ENCODE data around the gene CFAP68. TPM values are rescaled to one million over a fixed set of nuclear protein-coding genes. Genes with fewer than 3 reads are reported as not detected.

CFAP68 gene
- total RNA-seq, 1 donor from 2014 or later: 14.5 TPM

DNA sequence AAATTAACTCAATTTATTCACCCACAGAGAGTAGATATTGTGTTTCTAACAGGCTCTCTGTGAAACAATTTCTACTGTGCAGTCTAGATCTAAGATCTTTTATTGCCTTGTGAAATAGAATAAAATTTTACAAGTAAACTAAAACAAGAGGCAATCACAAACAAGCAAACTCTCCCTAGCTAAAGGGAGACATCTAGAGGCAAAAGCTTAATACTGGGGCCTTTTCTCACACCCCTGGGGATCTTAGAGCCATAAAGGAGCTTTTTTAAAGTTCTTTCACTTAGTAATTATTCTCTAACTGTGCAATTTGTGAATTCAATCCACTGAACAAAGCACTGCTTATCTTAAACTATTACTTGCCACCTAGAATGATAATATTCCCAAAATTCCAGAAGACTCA lies 27.7 kb upstream of the CFAP68 start:
- TF ChIP-seq, protein P1, sequence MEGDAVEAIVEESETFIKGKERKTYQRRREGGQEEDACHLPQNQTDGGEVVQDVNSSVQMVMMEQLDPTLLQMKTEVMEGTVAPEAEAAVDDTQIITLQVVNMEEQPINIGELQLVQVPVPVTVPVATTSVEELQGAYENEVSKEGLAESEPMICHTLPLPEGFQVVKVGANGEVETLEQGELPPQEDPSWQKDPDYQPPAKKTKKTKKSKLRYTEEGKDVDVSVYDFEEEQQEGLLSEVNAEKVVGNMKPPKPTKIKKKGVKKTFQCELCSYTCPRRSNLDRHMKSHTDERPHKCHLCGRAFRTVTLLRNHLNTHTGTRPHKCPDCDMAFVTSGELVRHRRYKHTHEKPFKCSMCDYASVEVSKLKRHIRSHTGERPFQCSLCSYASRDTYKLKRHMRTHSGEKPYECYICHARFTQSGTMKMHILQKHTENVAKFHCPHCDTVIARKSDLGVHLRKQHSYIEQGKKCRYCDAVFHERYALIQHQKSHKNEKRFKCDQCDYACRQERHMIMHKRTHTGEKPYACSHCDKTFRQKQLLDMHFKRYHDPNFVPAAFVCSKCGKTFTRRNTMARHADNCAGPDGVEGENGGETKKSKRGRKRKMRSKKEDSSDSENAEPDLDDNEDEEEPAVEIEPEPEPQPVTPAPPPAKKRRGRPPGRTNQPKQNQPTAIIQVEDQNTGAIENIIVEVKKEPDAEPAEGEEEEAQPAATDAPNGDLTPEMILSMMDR (IDR thresholded peaks at IDR 0.05; ENCODE audit: insufficient read depth, low read length, severe bottlenecking): peak; percentile 34
- DNase-seq (ENCODE audit: low read depth): peak; percentile 11
- H3K4me3 ChIP-seq (ENCODE audit: low read depth, low read length): no peak overlapping the region
- H3K27me3 ChIP-seq (ENCODE audit: control insufficient read depth, insufficient read depth, low read length): no peaks in the 10 kb centered on the region
- peaks cover 3% of the 10 kb centered on the region for H3K36me3 ChIP-seq (ENCODE audit: control insufficient read depth, insufficient read depth, low read length)
- FAIRE-seq: no peak

DNA sequence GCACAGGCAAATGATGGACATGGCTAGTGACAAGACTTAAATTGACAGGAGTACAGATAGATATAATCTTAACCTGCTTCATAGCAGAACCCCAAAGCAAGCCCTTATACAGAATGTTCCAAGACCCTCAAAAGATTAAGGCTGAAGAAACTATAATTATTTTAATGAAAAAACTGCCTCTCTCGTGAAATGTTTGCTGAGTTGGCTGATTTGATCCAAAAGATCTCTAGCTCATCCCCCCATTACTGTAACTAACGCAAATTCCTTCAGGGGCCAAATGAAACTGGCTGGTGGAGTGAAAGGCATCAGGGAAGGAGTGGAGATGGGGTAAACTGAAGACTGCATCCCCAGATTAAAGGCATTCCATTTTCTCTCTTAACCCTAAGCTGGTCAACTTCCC lies 27.2 kb upstream of the CFAP68 start:
- TF ChIP-seq, protein P1 (IDR thresholded peaks at IDR 0.05; ENCODE audit: insufficient read depth, low read length, severe bottlenecking): no peak
- DNase-seq (ENCODE audit: low read depth) (no peak), FAIRE-seq (no peak)
- H3K4me3 ChIP-seq (ENCODE audit: low read depth, low read length): no peak overlapping the region
- peaks cover 3% of the 10 kb centered on the region for H3K36me3 ChIP-seq (ENCODE audit: control insufficient read depth, insufficient read depth, low read length)
- H3K27me3 ChIP-seq (ENCODE audit: control insufficient read depth, insufficient read depth, low read length): no peaks in the 10 kb centered on the region

DNA sequence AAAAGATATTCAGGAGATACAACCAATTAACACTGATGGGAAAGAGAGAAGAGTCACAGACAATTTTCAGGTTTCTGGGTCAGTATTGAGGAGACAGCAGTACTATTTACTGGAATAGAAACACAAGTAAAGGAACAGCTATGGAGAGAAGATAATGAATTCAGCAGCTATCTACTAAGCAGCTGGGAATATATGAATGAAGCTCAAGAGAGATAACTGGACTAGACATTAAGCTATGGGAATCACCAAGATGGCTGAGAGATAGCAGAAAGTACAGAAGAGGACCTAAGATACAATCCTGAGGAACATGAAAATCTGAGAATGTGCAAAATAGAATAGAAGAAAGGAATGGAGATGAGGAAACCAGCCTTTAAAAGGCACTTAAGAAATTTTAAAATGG lies 23.8 kb upstream of the CFAP68 start:
- Histone ChIP-seq H3K4me3 (ENCODE audit: low read depth, low read length) (no peak overlapping the region), H3K27me3 (ENCODE audit: control insufficient read depth, insufficient read depth, low read length) (no peaks in the 10 kb centered on the region), H3K36me3 (ENCODE audit: control insufficient read depth, insufficient read depth, low read length) (peaks cover 1% of the 10 kb centered on the region)
- DNase-seq (ENCODE audit: low read depth) (no peak), FAIRE-seq (no peak)
- TF ChIP-seq, protein P1 (IDR thresholded peaks at IDR 0.05; ENCODE audit: insufficient read depth, low read length, severe bottlenecking): no peak

DNA sequence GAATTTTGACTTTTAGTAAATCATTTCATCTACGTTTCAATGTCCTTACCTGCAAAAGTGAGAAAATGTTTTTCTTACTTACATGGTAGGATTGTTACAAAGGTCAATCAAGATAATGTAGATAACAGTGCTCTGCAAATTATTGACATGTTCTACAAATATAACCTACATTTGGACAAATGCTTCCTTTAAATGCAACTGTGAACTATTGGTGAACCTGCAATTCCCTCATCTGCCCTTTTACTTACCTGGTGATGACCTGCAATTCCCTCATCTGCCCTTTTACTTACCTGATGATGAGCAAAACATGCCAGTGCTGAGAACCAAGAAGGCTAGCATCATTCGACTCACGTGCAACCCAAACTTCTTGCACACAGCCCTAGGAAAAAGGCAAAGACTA lies 19.1 kb upstream of the CFAP68 start:
- FAIRE-seq: no peak
- TF ChIP-seq, protein P1 (IDR thresholded peaks at IDR 0.05; ENCODE audit: insufficient read depth, low read length, severe bottlenecking): no peak

DNA sequence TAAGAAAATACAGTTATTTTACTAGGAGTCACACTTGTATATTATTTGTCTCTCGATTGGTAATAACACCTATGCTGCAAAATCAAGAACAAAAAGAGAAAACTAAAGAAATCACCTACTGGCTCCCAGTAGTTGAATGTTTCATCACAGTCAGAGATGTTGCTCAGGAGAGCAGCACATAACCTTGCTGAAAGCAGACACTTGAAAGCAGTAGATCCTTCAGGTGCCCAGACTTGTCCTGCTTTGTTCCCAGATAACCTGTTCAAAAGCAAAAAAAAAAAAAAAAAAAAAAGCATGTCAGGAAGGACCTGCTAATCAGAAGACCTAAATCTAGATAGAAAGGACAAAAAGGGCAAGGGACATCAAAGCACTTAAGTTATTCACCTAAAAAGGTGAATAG lies 9.2 kb upstream of the CFAP68 start:
- DNase-seq (ENCODE audit: low read depth) (peak; percentile 48), FAIRE-seq (no peak)
- Histone ChIP-seq H3K27me3 (ENCODE audit: control insufficient read depth, insufficient read depth, low read length) (no peaks in the 10 kb centered on the region), H3K36me3 (ENCODE audit: control insufficient read depth, insufficient read depth, low read length) (peaks cover 4% of the 10 kb centered on the region), H3K4me3 (ENCODE audit: low read depth, low read length) (no peak overlapping the region)
- TF ChIP-seq, protein P1 (IDR thresholded peaks at IDR 0.05; ENCODE audit: insufficient read depth, low read length, severe bottlenecking): no peak

More for the DNA sequence above, 19.1 kb upstream of the CFAP68 start:
- no peak for DNase-seq (ENCODE audit: low read depth)
- Histone ChIP-seq H3K27me3 (ENCODE audit: control insufficient read depth, insufficient read depth, low read length) (no peaks in the 10 kb centered on the region), H3K4me3 (ENCODE audit: low read depth, low read length) (no peak overlapping the region), H3K36me3 (ENCODE audit: control insufficient read depth, insufficient read depth, low read length) (peaks cover 2% of the 10 kb centered on the region)

DNA sequence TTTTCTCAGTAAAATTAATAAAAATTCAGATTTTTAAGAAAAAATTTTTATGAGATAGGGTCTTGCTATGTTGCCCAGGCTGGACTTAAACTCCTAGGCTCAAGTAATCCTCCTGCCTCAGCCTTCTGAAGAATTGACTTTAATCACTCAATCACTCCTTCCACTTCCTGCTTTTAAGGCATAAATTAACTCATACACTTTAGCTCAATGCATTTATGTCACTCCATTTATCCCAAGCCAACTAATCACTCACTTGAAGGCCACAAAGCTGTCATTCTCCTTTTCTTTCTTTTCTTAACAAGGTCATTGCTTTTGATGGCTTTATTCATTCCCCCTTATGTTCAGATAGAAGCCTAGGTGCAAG lies 8.8 kb upstream of the CFAP68 start:
- FAIRE-seq: no peak
- no peak for DNase-seq (ENCODE audit: low read depth)
- TF ChIP-seq, protein P1 (IDR thresholded peaks at IDR 0.05; ENCODE audit: insufficient read depth, low read length, severe bottlenecking): no peak

More for the DNA sequence above, 8.8 kb upstream of the CFAP68 start:
- Histone ChIP-seq H3K36me3 (ENCODE audit: control insufficient read depth, insufficient read depth, low read length) (peaks cover 4% of the 10 kb centered on the region), H3K4me3 (ENCODE audit: low read depth, low read length) (peak overlapping the region; percentile 89), H3K27me3 (ENCODE audit: control insufficient read depth, insufficient read depth, low read length) (no peaks in the 10 kb centered on the region)
